Liver (tissue), 9 donors: ENCODE results near the gene ANKRD33B. TPM values are rescaled to one million over a fixed set of nuclear protein-coding genes. Genes with fewer than 3 reads are reported as not detected.

Experiments
- DNase-seq: peaks from one replicate; pipeline ENCODE4 v3.0.0-alpha.2; 2017; ENCODE audit warnings: low spot score
- H3K27ac ChIP-seq, 2 donors: one replicate each; pipeline ENCODE4 v1.7.0; 2013; ENCODE audit warnings: inconsistent platforms in 2 of 2, low read length in 2 of 2, control low read depth in 1 of 2, low read depth in 1 of 2, mild to moderate bottlenecking in 1 of 2
- H3K27me3 ChIP-seq, 4 donors: one replicate each; pipeline versions ENCODE4 v1.6.1 to v1.7.0; 2013; ENCODE audit warnings: low read length in 3 of 4, inconsistent platforms in 1 of 4, mild to moderate bottlenecking in 1 of 4, moderate library complexity in 1 of 4; ENCODE audit not compliant: control insufficient read depth in 4 of 4, insufficient read depth in 4 of 4
- H3K36me3 ChIP-seq, 4 donors: one replicate each; pipeline versions ENCODE4 v1.6.1 to v1.7.0; 2013; ENCODE audit warnings: low read length in 3 of 4, mild to moderate bottlenecking in 3 of 4, low read depth in 1 of 4, moderate library complexity in 1 of 4; ENCODE audit not compliant: control insufficient read depth in 4 of 4, insufficient read depth in 3 of 4
- H3K4me1 ChIP-seq, 4 donors: one replicate each; pipeline versions ENCODE4 v1.6.1 to v1.7.0; 2013; ENCODE audit warnings: low read length in 3 of 4, mild to moderate bottlenecking in 3 of 4, moderate library complexity in 1 of 4; ENCODE audit not compliant: control insufficient read depth in 4 of 4, insufficient read depth in 4 of 4
- H3K4me3 ChIP-seq, 3 donors: one replicate each; pipeline versions ENCODE4 v1.6.1 to v1.7.0; 2013; ENCODE audit warnings: low read length in 3 of 3, control low read depth in 1 of 3, low read depth in 1 of 3, mild to moderate bottlenecking in 1 of 3
- H3K9ac ChIP-seq, 2 donors: one replicate each; pipeline ENCODE4 v1.7.0; 2013; ENCODE audit warnings: low read length in 2 of 2, mild to moderate bottlenecking in 2 of 2, moderate library complexity in 2 of 2, control low read depth in 1 of 2, low read depth in 1 of 2
- H3K9me3 ChIP-seq, 4 donors: one replicate each; pipeline versions ENCODE4 v1.6.1 to v1.7.0; 2013; ENCODE audit warnings: low read length in 3 of 4; ENCODE audit not compliant: control insufficient read depth in 4 of 4
- EGR1 ChIP-seq, 2 donors: IDR thresholded peaks; 2 replicates each; pipeline ENCODE4 v1.6.1; 2016 to 2018; ENCODE audit warnings: antibody characterized with exemption in 2 of 2, low read depth in 2 of 2
- FOXA2 ChIP-seq: IDR thresholded peaks from 2 replicates; pipeline ENCODE4 v1.6.1; 2016; ENCODE audit warnings: antibody characterized with exemption
- GABPA ChIP-seq, 2 donors: IDR thresholded peaks in 1 of 2; conservative IDR thresholded peaks in 1 of 2; 2 replicates each; pipeline ENCODE4 v1.6.1; 2016; ENCODE audit warnings: antibody characterized with exemption in 2 of 2, mild to moderate bottlenecking in 1 of 2, moderate library complexity in 1 of 2
- HNF4A ChIP-seq, 2 donors: conservative IDR thresholded peaks; 2 replicates each; pipeline ENCODE4 v1.6.1; 2016; ENCODE audit warnings: antibody characterized with exemption in 2 of 2, mild to moderate bottlenecking in 2 of 2
- HNF4G ChIP-seq: IDR thresholded peaks from 2 replicates; pipeline ENCODE4 v1.6.1; 2016; ENCODE audit warnings: antibody characterized with exemption
- NR2F2 ChIP-seq: IDR thresholded peaks from 2 replicates; pipeline ENCODE4 v1.6.1; 2016; ENCODE audit warnings: antibody characterized with exemption
- RAD21 ChIP-seq, 2 donors: IDR thresholded peaks; 2 replicates each; pipeline ENCODE4 v1.6.1; 2016; ENCODE audit warnings: antibody characterized with exemption in 2 of 2, mild to moderate bottlenecking in 2 of 2
- TAF1 ChIP-seq: conservative IDR thresholded peaks from 2 replicates; pipeline ENCODE4 v1.6.1; 2016; ENCODE audit warnings: antibody characterized with exemption, mild to moderate bottlenecking
- YY1 ChIP-seq: IDR thresholded peaks from 2 replicates; pipeline ENCODE4 v1.6.1; 2016; ENCODE audit warnings: antibody characterized with exemption, mild to moderate bottlenecking
- WGBS: extraction: QIAGEN DNeasy Blood & Tissue Kit; methylation state at CpG from one replicate; pipeline ENCODE4 v1.1.7; 2013; 5-methylcytosine and 5-hydroxymethylcytosine counted together
- polyA plus RNA-seq, 2 donors: library from polyadenylated mRNA; stranded (reverse) in 1 of 2; unstranded in 1 of 2; fragments of 200-250 nt in 1 of 2; fragments of >200 nt in 1 of 2; fragmentation: Nextera tagmentation in 1 of 2; extraction: Ambion mirVana in 1 of 2; gene quantifications; one replicate each; pipeline versions ENCODE4 v1.2.1 to v1.2.3, GENCODE V29; 2013 to 2015
- total RNA-seq, 2 donors: library from RNA; depleted of rRNA; stranded (reverse); fragments of >200 nt; gene quantifications; one replicate each; pipeline ENCODE4 v1.2.3, GENCODE V29; 2014
- TF ChIP-seq, protein P1 (sequence below): IDR thresholded peaks from 2 replicates; pipeline ENCODE4 v1.6.1; 2016; ENCODE audit warnings: antibody characterized with exemption
- TF ChIP-seq, protein P2 (sequence below): fragments of 150-350 bp; IDR thresholded peaks from 2 replicates; pipeline ENCODE4 v1.5.1; 2017; ENCODE audit warnings: improper control_type of control experiment, low read depth, low read length; ENCODE audit not compliant: missing input control
- TF ChIP-seq, protein P3 (sequence below): IDR thresholded peaks from 2 replicates; pipeline ENCODE4 v1.6.1; 2016; ENCODE audit warnings: antibody characterized with exemption
- donor health status: healthy.
- donor health status: healthy.
- donor health status: healthy.
- donor health status: healthy.
- donor health status: healthy.

The ANKRD33B gene
- total and polyA plus RNA-seq, 4 donors: 0.09 to 1.9 (median 0.25) TPM; not detected in 1

DNA sequence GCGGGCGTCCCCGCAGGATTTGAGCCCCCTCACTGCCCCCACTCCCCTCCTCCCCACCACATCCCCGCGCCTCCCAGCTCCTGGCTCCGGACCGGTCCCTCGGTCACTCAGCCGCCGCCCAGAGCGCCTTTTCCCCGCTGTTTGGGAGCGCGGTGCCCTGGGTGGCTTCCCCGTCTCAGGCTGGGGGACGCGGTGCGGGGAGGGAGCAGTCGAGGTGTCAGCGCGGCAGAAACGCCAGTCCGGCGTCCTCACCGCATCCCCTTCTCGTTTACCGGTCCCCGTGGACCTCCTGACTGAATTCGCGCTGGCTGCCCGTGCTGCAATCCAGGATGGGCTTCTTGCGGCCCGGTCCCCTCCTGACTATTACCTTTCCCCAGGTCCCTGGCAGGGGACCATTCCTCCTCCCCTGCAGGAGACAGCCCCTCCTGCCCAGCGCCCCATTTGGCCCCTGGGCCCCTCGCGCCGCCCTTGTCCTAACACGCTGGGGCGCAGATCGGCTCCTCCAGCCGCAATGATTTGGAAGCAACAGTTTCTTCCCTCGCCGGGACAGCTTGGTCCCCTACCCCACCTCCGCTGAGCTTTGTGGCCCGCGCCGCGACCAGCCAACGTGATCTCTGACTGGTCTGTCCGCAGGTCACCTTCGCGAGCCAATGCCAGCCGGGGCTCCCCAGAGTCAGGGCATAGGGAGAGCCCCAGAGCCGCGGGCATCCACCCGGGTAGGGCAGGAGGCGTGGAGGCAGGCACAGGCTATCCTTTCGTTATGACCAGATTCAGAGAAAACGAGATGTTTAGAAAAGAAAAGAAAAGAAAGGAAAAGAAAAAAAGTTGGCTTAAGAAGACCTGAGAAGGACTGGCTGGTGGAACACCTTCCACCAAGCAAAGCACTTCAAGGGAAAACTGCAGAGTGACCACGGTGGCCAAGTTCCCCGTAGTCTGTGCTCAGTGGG lies 1.2 kb downstream of the ANKRD33B start:
- no peak overlapping the region for H3K27ac ChIP-seq
- H3K4me1 ChIP-seq: peaks cover 8 to 28% (median 17%) of the 10 kb centered on the region in 4 donors
- no peak for TF ChIP-seq NR2F2
- TF ChIP-seq, protein P1, sequence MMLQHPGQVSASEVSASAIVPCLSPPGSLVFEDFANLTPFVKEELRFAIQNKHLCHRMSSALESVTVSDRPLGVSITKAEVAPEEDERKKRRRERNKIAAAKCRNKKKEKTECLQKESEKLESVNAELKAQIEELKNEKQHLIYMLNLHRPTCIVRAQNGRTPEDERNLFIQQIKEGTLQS: no peak
- TF ChIP-seq RAD21 (IDR thresholded peaks at IDR 0.05): no peak
- 4% methylated on average over 61 of the region's 61 CpGs for WGBS
- H3K27me3 ChIP-seq: no peaks in the 10 kb centered on the region
- DNase-seq: no peak
- H3K9ac ChIP-seq: no peak overlapping the region
- H3K36me3 ChIP-seq: no peaks in the 10 kb centered on the region
- no peaks in the 10 kb centered on the region for H3K9me3 ChIP-seq
- peak overlapping the region in 2 of 3 donors; percentile 47 to 68 for H3K4me3 ChIP-seq

DNA sequence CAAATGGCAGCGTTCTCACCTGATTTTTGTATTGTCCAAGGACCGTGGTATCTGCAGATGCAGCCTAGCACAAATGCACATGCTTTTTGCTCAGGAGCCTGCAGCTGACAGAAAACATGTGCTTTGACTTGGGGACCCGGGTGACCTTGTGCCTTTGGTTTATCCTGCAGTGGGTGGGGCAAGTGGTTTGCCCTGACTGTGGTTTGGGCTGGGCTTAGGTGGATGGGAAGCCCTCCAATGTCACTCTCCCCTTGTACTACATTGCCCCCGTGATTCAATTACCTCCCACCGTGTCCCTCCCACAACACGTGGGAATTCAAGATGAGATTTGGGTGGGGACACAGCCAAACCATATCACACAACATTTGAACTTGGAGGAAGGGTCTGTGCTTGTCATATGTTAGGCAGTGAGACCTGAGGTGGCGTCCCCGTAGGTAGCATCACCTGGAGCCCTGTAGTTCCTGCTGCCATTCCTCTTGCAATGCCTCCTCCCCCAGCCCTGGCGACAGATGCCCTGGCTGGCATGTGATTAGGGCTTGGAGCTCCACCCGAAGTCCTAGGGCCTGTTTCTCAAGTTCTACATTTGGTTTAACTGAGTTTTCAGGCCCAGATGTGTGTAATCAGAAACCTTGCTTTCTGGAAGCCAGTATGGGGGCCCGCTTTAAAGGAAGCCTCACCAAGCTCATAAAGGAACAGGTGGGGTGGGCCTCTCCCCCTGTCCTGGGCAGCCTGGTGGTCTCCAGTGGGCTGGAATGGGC lies 2.1 kb downstream of the ANKRD33B start:
- Histone ChIP-seq H3K9me3 (no peaks in the 10 kb centered on the region), H3K4me3 (no peak overlapping the region), H3K4me1 (peaks cover 8 to 28% (median 17%) of the 10 kb centered on the region in 4 donors), H3K27ac (no peak overlapping the region), H3K9ac (no peak overlapping the region), H3K36me3 (no peaks in the 10 kb centered on the region), H3K27me3 (no peaks in the 10 kb centered on the region)
- no peak for TF ChIP-seq FOXA2
- TF ChIP-seq, protein P2, sequence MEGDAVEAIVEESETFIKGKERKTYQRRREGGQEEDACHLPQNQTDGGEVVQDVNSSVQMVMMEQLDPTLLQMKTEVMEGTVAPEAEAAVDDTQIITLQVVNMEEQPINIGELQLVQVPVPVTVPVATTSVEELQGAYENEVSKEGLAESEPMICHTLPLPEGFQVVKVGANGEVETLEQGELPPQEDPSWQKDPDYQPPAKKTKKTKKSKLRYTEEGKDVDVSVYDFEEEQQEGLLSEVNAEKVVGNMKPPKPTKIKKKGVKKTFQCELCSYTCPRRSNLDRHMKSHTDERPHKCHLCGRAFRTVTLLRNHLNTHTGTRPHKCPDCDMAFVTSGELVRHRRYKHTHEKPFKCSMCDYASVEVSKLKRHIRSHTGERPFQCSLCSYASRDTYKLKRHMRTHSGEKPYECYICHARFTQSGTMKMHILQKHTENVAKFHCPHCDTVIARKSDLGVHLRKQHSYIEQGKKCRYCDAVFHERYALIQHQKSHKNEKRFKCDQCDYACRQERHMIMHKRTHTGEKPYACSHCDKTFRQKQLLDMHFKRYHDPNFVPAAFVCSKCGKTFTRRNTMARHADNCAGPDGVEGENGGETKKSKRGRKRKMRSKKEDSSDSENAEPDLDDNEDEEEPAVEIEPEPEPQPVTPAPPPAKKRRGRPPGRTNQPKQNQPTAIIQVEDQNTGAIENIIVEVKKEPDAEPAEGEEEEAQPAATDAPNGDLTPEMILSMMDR: no peak
- no peak for TF ChIP-seq YY1
- TF ChIP-seq EGR1 (IDR thresholded peaks at IDR 0.05; ENCODE audit: low read depth in 2 of 2): no peak
- TF ChIP-seq TAF1: no peak
- no peak for TF ChIP-seq RAD21 (IDR thresholded peaks at IDR 0.05)
- no peak for TF ChIP-seq GABPA (IDR thresholded peaks at IDR 0.05 in 1 of 2, conservative IDR thresholded peaks at IDR 0.05 in 1 of 2)
- TF ChIP-seq, protein P3, sequence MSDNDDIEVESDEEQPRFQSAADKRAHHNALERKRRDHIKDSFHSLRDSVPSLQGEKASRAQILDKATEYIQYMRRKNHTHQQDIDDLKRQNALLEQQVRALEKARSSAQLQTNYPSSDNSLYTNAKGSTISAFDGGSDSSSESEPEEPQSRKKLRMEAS: no peak
- TF ChIP-seq, protein P1: no peak
- no peak for TF ChIP-seq NR2F2
- no peak for TF ChIP-seq HNF4G
- no peak for TF ChIP-seq HNF4A (conservative IDR thresholded peaks at IDR 0.05)
- WGBS: 63% methylated on average over 11 of the region's 11 CpGs
- DNase-seq: no peak
